BE2C (cell line): ENCODE results near the gene NEIL1.
"Not testable (repeated sequence)": the region's sequence is repeated elsewhere in the genome, so short reads cannot be mapped to it uniquely, and the experiment has no call there.

Experiments used
- DNase-seq: peaks from one replicate; pipeline ENCODE4 v3.0.0-alpha.2; 2020
- H3K27me3 ChIP-seq: fragments of 250-450 bp; sonication (Bioruptor Pico); 2 replicates; pipeline ENCODE4 v1.5.1; 2020; ENCODE audit warnings: mild to moderate bottlenecking
- H3K36me3 ChIP-seq: fragments of 250-450 bp; sonication (Bioruptor Pico); 2 replicates; pipeline ENCODE4 v1.5.1; 2020; ENCODE audit warnings: mild to moderate bottlenecking
- H3K4me1 ChIP-seq: fragments of 250-450 bp; sonication (Bioruptor Pico); 2 replicates; pipeline ENCODE4 v1.5.1; 2020
- H3K4me3 ChIP-seq: 2 replicates; pipeline ENCODE4 v1.5.1; 2011; ENCODE audit warnings: low read depth, low read length
- H3K9me3 ChIP-seq: fragments of 250-450 bp; sonication (Bioruptor Pico); 2 replicates; pipeline ENCODE4 v1.5.1; 2020
- TF ChIP-seq, protein P1 (sequence below): IDR thresholded peaks from 2 replicates; pipeline ENCODE4 v1.5.1; 2012; ENCODE audit warnings: mild to moderate bottlenecking, low read depth, low read length

Gene NEIL1

DNA sequence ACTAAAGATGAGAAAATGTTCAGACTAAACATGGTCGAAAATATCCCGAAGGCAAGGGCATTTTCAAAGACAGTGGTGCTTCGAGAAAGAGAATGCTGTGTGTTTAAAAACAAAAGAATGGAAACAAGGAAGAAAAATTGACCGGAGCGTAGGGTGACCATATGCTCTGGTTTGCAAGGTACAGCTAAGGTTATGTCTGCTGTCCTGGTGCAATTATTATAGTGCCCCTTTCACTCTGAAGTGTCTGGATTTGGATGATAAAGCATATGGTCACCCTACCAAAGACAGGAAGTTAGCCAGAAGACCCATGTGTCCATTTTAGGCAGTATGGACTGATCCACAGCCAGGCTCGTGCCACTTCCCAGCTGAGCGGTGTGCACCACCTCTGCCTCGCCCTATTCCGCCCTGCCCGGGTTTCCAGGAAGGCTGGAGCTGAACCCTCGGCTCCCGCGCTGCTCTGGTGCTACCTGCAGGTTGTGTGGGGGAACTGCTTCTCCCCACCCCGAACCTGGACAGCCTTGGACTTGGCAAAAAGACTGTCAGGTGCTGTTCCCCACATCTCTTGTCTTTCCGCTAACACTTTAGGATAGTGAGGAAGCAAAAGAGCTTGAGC, 39.0 kb upstream of the NEIL1 start:
- Histone ChIP-seq H3K9me3 (no peaks in the 10 kb centered on the region), H3K4me1 (peaks cover 3% of the 10 kb centered on the region; the same call in 1 of the 2 replicates), H3K4me3 (no peak overlapping the region), H3K36me3 (no peaks in the 10 kb centered on the region), H3K27me3 (peaks cover 42% of the 10 kb centered on the region)
- DNase-seq = peak; percentile 70
- TF ChIP-seq, protein P1, sequence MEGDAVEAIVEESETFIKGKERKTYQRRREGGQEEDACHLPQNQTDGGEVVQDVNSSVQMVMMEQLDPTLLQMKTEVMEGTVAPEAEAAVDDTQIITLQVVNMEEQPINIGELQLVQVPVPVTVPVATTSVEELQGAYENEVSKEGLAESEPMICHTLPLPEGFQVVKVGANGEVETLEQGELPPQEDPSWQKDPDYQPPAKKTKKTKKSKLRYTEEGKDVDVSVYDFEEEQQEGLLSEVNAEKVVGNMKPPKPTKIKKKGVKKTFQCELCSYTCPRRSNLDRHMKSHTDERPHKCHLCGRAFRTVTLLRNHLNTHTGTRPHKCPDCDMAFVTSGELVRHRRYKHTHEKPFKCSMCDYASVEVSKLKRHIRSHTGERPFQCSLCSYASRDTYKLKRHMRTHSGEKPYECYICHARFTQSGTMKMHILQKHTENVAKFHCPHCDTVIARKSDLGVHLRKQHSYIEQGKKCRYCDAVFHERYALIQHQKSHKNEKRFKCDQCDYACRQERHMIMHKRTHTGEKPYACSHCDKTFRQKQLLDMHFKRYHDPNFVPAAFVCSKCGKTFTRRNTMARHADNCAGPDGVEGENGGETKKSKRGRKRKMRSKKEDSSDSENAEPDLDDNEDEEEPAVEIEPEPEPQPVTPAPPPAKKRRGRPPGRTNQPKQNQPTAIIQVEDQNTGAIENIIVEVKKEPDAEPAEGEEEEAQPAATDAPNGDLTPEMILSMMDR = peak; percentile 68

DNA sequence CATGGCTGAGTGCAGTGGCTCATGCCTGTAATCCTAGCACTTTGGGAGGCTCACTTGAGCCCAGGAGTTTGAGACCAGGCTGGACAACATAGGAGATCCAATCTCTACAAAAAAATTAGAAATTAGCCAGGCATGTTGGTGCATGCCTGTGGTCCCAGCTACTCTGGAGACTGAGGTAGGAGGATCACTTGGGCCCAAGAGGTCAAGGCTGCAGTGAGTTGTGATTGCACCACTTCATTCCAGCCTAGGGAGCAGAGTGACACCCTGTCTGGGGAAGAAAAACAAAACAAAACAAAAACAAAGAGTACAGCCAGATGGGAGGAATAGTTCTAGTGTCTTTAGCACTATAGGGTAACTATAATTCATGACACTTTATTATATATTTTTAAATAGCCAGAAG, 37.1 kb upstream of the NEIL1 start:
- peaks cover 3% of the 10 kb centered on the region; the same call in 1 of the 2 replicates for H3K4me1 ChIP-seq
- no peak for DNase-seq
- no peaks in the 10 kb centered on the region for H3K9me3 ChIP-seq
- H3K27me3 ChIP-seq = peaks cover 29% of the 10 kb centered on the region
- H3K4me3 ChIP-seq = no peak overlapping the region
- TF ChIP-seq, protein P1 = no peak
- H3K36me3 ChIP-seq = no peaks in the 10 kb centered on the region

DNA sequence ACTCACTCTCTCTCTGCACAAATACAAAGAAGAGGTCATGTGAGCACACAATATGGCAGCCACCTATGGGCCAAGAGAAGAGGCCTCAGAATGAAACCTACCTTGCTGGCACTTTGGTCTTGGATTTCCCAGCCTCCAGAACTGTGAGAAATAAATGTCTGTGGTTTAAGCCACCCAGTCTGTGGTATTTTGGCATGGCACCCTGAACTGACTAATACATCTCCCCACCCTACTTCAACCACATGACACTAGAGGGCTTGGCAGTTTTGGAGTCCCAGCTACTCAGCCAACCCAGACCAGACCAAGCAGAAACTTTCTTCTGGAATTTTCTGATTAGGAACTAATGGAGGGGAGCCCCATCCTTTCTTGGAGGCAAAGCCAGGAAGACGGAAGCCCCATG, 34.3 kb upstream of the NEIL1 start:
- DNase-seq, H3K4me3 ChIP-seq, H3K4me1 ChIP-seq, H3K9me3 ChIP-seq, H3K27me3 ChIP-seq, H3K36me3 ChIP-seq: not testable (repeated sequence)

DNA sequence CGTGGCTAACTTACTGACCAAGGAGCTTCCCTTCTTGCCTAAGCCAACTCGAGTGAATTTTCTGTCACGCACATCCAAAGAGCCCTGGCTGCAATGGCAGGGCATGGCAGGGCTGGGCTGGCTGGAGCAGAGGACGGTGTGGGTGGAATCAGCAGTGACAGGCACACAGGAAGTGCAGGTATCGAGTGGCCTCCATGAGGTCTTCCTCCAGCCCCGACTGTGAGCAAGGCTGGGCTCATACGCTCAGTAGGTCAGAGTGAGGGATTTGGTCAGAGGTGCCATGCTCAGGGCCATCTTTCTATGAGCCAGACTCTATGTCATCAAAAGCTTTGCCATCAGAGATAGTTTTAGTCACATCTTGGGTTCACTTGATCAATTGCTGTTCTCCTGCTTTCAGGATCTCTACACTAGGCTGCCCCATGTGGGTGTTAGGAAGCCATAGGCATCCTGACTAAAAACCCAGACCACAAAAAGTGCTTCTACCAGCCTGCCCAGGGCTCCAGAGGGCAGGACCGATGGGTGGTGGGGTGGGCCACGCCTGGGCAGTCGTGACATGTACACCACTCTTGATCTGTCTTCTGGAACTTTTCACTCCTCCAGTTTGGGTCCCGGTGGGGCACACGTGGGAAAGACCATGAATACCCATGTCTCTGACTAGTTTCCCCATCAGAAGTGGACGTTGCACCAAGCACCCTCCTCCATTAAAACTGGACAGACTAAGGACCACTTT, 33.6 kb upstream of the NEIL1 start:
- TF ChIP-seq, protein P1 = no peak
- no peaks in the 10 kb centered on the region for H3K9me3 ChIP-seq
- H3K4me1 ChIP-seq = no peaks in the 10 kb centered on the region
- H3K4me3 ChIP-seq = no peak overlapping the region
- H3K27me3 ChIP-seq = peaks cover under 1% of the 10 kb centered on the region
- no peaks in the 10 kb centered on the region for H3K36me3 ChIP-seq
- no peak for DNase-seq

DNA sequence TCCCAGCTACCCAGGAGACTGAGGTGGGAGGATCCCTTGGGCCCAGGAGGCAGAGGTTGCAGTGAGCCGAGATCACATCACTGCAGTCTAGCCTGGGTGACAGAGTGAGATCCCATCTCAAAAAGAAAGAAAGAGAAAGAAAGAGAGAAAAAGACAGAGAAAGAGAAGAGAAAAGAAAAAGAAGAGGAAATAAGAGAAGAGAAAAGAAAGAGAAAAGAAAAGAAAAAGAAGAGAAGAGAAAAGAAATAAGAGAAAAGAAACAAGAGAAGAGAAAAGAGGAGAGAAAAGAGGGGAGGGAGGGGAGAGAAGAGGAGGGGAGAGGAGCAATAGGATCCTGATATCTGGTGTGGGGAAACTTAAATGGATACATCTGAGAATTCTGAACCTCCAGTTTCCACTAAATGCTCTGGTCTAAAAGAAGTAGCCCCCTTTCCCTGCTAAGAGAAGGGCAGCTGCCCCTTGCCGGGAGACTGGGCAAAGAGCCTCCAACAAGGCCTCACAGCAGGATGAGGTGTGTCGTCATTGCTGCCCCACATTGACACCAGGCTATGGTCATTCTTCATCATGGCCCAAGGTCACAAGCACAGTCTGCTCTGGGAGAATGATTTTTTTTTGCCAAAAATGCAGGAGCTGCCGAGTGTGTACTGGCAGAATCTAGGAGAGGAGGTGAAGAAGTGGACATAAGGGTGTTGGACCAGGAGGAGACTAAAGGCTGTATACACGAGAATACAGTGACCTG, 32.1 kb upstream of the NEIL1 start:
- no peaks in the 10 kb centered on the region for H3K9me3 ChIP-seq
- H3K4me3 ChIP-seq = no peak overlapping the region
- no peak for DNase-seq
- TF ChIP-seq, protein P1 = no peak
- no peaks in the 10 kb centered on the region for H3K4me1 ChIP-seq
- no peaks in the 10 kb centered on the region for H3K36me3 ChIP-seq
- no peaks in the 10 kb centered on the region; the same call in 1 of the 2 replicates for H3K27me3 ChIP-seq

DNA sequence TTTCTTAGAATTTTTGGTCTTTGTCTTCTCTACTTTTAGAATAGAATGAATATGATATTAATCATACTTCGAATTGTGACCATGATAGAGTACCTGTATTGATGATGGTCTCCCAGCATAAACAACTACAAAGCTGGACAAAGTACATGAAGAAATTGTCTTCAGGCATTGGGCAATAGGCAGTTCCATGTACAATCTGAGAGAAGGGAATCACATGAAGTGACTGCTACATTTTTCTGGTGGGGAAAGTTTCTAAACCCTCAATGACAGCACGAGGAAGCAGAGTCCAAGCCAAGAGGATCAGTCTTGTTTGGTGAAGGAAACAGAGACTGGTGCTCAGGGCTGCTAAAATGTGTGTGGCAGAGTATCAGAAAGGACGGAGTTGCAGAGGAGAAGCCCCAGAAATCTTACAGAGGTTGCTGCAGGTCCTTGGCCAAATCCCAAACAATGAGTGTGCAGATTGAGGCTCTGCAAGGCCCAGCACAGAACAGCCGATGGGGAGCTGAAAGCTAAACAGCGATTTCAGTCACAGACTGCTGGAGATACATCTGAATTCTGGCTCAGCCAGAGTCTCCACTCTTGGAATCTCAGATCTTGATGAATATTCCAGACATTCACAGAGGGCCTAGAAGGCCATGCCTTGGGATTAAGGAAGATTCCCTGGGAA, 27.5 kb upstream of the NEIL1 start:
- not testable (repeated sequence) for H3K4me3 ChIP-seq, H3K36me3 ChIP-seq, H3K27me3 ChIP-seq, H3K4me1 ChIP-seq, DNase-seq, H3K9me3 ChIP-seq
